ENCODE measurements around the gene APOBEC3B. TPM values are rescaled to one million over a fixed set of nuclear protein-coding genes. Genes with fewer than 3 reads are reported as not detected.
"Not testable (repeated sequence)": the region's sequence is repeated elsewhere in the genome, so short reads cannot be mapped to it uniquely, and the experiment has no call there.

Gene APOBEC3B
- total and polyA plus RNA-seq, 2 experiments from 2014 or later = 4.1 to 10.6 TPM

DNA sequence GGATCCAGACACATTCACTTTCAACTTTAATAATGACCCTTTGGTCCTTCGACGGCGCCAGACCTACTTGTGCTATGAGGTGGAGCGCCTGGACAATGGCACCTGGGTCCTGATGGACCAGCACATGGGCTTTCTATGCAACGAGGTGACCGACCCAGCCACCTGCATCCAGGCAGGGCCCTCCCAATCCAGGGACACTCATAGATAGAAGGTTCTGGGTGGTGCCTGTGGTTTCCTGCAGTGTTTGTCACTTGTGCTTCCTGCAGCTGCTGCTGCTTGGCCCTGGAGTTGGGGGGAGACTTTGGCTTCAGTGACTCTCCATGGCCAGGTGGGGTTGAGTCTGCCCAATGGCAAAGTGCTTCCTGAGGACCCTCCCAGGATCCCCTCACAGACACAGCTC lies 7.3 kb downstream of the APOBEC3B start:
- 100% methylated on average over 5 to 6 of the region's 6 CpGs for WGBS, 2 experiments (ENCODE audit: low coverage in 1 of 2, low lambda C conversion rate in 2 of 2, missing lambda C conversion rate in 2 of 2)

GRCh38 chr22:38992871-38993371 lies 10.8 kb downstream of the APOBEC3B start:
- H3K4me3 ChIP-seq; H3K4me2 ChIP-seq (ENCODE audit: unreplicated experiment); H3K27ac ChIP-seq; H3K9me2 ChIP-seq (ENCODE audit: insufficient read depth); H2AFZ ChIP-seq; H3F3A ChIP-seq (ENCODE audit: insufficient read depth); H3K27me3 ChIP-seq (replicated peaks; ENCODE audit: insufficient read depth); H3K36me3 ChIP-seq (ENCODE audit: low read depth); H3K9me3 ChIP-seq (ENCODE audit: low read depth); in situ Hi-C loops (cut with MboI); H3K9ac ChIP-seq; H4K20me1 ChIP-seq (ENCODE audit: insufficient read depth); H3K4me1 ChIP-seq (ENCODE audit: insufficient read depth); DNase-seq; H3K79me2 ChIP-seq (ENCODE audit: insufficient read depth): not testable (repeated sequence)
- WGBS, 2 experiments (ENCODE audit: low coverage in 1 of 2, low lambda C conversion rate in 2 of 2, missing lambda C conversion rate in 2 of 2) = 54 to 58% methylated on average over 8 to 12 of the region's 12 CpGs

More for the DNA sequence above, 7.3 kb downstream of the APOBEC3B start:
- Histone ChIP-seq H4K20me1 (ENCODE audit: insufficient read depth) (no peaks in the 10 kb centered on the region), H3K9ac (no peak overlapping the region), H3K79me2 (ENCODE audit: insufficient read depth) (no peaks in the 10 kb centered on the region), H3K9me2 (ENCODE audit: insufficient read depth) (no peaks in the 10 kb centered on the region), H3K9me3 (ENCODE audit: low read depth) (no peaks in the 10 kb centered on the region), H3K27ac (no peak overlapping the region), H3K4me2 (ENCODE audit: unreplicated experiment) (no peak overlapping the region), H3K27me3 (replicated peaks; ENCODE audit: insufficient read depth) (no peaks in the 10 kb centered on the region), H3K4me1 (ENCODE audit: insufficient read depth) (no peaks in the 10 kb centered on the region), H3K4me3 (no peak overlapping the region), H3K36me3 (ENCODE audit: low read depth) (no peaks in the 10 kb centered on the region), H2AFZ (no peak overlapping the region), H3F3A (ENCODE audit: insufficient read depth) (no peaks in the 10 kb centered on the region)
- in situ Hi-C loops (cut with MboI) = no loop called here
- no peak for TF ChIP-seq EZH2 (IDR thresholded peaks at IDR 0.05; ENCODE audit: insufficient read depth, poor library complexity, severe bottlenecking)
- TF ChIP-seq EZH2phosphoT487 (IDR thresholded peaks at IDR 0.05; ENCODE audit: insufficient read depth, low read depth) = no peak
- DNase-seq = no peak

- TF ChIP-seq EZH2 (IDR thresholded peaks at IDR 0.05; ENCODE audit: insufficient read depth, poor library complexity, severe bottlenecking) (no peak), EZH2phosphoT487 (IDR thresholded peaks at IDR 0.05; ENCODE audit: insufficient read depth, low read depth) (no peak)
- DNase-seq = no peak
- in situ Hi-C loops (cut with MboI) = no loop called here
- 81 to 88% methylated on average over 6 of the region's 6 CpGs for WGBS, 2 experiments (ENCODE audit: low coverage in 1 of 2, low lambda C conversion rate in 2 of 2, missing lambda C conversion rate in 2 of 2)
- Histone ChIP-seq H3K4me1 (ENCODE audit: insufficient read depth) (no peaks in the 10 kb centered on the region), H3K9me3 (ENCODE audit: low read depth) (no peaks in the 10 kb centered on the region), H3K27me3 (replicated peaks; ENCODE audit: insufficient read depth) (peaks cover 3% of the 10 kb centered on the region; the same call in 1 of the 2 replicates), H3K27ac (no peak overlapping the region), H3F3A (ENCODE audit: insufficient read depth) (no peaks in the 10 kb centered on the region), H3K79me2 (ENCODE audit: insufficient read depth) (no peaks in the 10 kb centered on the region), H3K9me2 (ENCODE audit: insufficient read depth) (no peaks in the 10 kb centered on the region), H3K4me2 (ENCODE audit: unreplicated experiment) (no peak overlapping the region), H3K36me3 (ENCODE audit: low read depth) (no peaks in the 10 kb centered on the region), H3K9ac (no peak overlapping the region), H2AFZ (no peak overlapping the region), H4K20me1 (ENCODE audit: insufficient read depth) (no peaks in the 10 kb centered on the region), H3K4me3 (no peak overlapping the region)
These were observed 14.0 kb downstream of the APOBEC3B start for GRCh38 chr22:38996105-38996504.

DNA sequence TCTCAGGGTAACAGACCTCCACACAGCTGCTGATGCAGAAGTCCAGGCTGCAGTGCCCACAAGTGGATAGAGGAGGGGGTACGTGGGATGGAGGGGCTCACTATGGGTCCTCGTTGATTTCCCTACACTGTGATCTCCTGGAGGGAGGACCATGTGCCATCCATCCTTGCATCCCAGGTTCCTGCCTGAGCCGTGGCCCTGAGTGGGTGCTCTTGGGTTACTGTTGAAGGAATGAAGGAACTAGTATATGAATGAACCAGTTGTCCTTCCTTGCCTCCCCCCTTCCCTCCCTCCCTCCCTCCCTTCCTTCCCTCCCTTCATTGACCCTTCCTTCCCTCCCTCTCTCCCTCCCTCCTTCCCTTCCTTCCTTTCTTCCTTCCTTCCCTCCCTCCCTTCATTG lies 15.4 kb downstream of the APOBEC3B start:
- Histone ChIP-seq H3K4me2 (ENCODE audit: unreplicated experiment) (no peak overlapping the region), H2AFZ (no peak overlapping the region), H3K79me2 (ENCODE audit: insufficient read depth) (no peaks in the 10 kb centered on the region), H3K27me3 (replicated peaks; ENCODE audit: insufficient read depth) (peaks cover 3% of the 10 kb centered on the region; the same call in 1 of the 2 replicates), H3K4me1 (ENCODE audit: insufficient read depth) (no peaks in the 10 kb centered on the region), H3K27ac (no peak overlapping the region), H3K9me3 (ENCODE audit: low read depth) (no peaks in the 10 kb centered on the region), H3F3A (ENCODE audit: insufficient read depth) (no peaks in the 10 kb centered on the region), H4K20me1 (ENCODE audit: insufficient read depth) (no peaks in the 10 kb centered on the region), H3K4me3 (no peak overlapping the region), H3K9ac (no peak overlapping the region), H3K36me3 (ENCODE audit: low read depth) (no peaks in the 10 kb centered on the region), H3K9me2 (ENCODE audit: insufficient read depth) (no peaks in the 10 kb centered on the region)
- 85 to 94% methylated on average over 3 of the region's 3 CpGs for WGBS, 2 experiments (ENCODE audit: low coverage in 1 of 2, low lambda C conversion rate in 2 of 2, missing lambda C conversion rate in 2 of 2)
- DNase-seq = no peak
- in situ Hi-C loops (cut with MboI) = no loop called here
- TF ChIP-seq EZH2 (IDR thresholded peaks at IDR 0.05; ENCODE audit: insufficient read depth, poor library complexity, severe bottlenecking) (no peak), EZH2phosphoT487 (IDR thresholded peaks at IDR 0.05; ENCODE audit: insufficient read depth, low read depth) (no peak)

Measured in GM23248 (cell line).